RWPE2 (cell line): ENCODE data around the gene PCDHB11.
A peak's percentile ranks its signal among the peaks of the same experiment; 100 is the strongest.
"Not testable (repeated sequence)": the region's sequence is repeated elsewhere in the genome, so short reads cannot be mapped to it uniquely, and the experiment has no call there.

Experiments
- ATAC-seq: fragments of 200-7000 bp; cut with Tn5 transposase; 3 replicates; pipeline ENCODE4 v1.9.1; 2021; ENCODE audit warnings: low read depth
- DNase-seq: peaks from one replicate; pipeline ENCODE4 v3.0.0-alpha.2; 2020; ENCODE audit warnings: low spot score
- H3K27ac ChIP-seq: fragments of 450-650 bp; 2 replicates; pipeline ENCODE4 v1.5.1; 2017; ENCODE audit warnings: mild to moderate bottlenecking; ENCODE audit not compliant: poor library complexity, severe bottlenecking
- H3K27me3 ChIP-seq: fragments of 250-450 bp; sonication (Bioruptor Pico); 2 replicates; pipeline ENCODE4 v1.5.1; 2021; ENCODE audit warnings: mild to moderate bottlenecking, moderate library complexity; ENCODE audit not compliant: insufficient read depth, poor library complexity, severe bottlenecking
- H3K36me3 ChIP-seq: fragments of 250-450 bp; sonication (Bioruptor Pico); 2 replicates; pipeline ENCODE4 v1.5.1; 2020; ENCODE audit warnings: low read depth, mild to moderate bottlenecking, moderate library complexity
- H3K4me1 ChIP-seq: fragments of 250-450 bp; sonication (Bioruptor Pico); 2 replicates; pipeline ENCODE4 v1.5.1; 2021; ENCODE audit warnings: mild to moderate bottlenecking, moderate library complexity; ENCODE audit not compliant: insufficient read depth, poor library complexity, severe bottlenecking
- H3K4me3 ChIP-seq: fragments of 250-450 bp; sonication (Bioruptor Pico); 2 replicates; pipeline ENCODE4 v1.5.1; 2021; ENCODE audit warnings: mild to moderate bottlenecking, moderate library complexity; ENCODE audit not compliant: severe bottlenecking
- H3K9me3 ChIP-seq: fragments of 250-450 bp; sonication (Bioruptor Pico); 2 replicates; pipeline ENCODE4 v1.5.1; 2021; ENCODE audit warnings: mild to moderate bottlenecking, moderate library complexity; ENCODE audit not compliant: severe bottlenecking
- TF ChIP-seq, protein P1 (sequence below): fragments of 450-650 bp; IDR thresholded peaks from one replicate; pipeline ENCODE4 v1.5.1; 2017; ENCODE audit warnings: mild to moderate bottlenecking, moderate library complexity; ENCODE audit not compliant: poor library complexity, severe bottlenecking

PCDHB11 gene

DNA sequence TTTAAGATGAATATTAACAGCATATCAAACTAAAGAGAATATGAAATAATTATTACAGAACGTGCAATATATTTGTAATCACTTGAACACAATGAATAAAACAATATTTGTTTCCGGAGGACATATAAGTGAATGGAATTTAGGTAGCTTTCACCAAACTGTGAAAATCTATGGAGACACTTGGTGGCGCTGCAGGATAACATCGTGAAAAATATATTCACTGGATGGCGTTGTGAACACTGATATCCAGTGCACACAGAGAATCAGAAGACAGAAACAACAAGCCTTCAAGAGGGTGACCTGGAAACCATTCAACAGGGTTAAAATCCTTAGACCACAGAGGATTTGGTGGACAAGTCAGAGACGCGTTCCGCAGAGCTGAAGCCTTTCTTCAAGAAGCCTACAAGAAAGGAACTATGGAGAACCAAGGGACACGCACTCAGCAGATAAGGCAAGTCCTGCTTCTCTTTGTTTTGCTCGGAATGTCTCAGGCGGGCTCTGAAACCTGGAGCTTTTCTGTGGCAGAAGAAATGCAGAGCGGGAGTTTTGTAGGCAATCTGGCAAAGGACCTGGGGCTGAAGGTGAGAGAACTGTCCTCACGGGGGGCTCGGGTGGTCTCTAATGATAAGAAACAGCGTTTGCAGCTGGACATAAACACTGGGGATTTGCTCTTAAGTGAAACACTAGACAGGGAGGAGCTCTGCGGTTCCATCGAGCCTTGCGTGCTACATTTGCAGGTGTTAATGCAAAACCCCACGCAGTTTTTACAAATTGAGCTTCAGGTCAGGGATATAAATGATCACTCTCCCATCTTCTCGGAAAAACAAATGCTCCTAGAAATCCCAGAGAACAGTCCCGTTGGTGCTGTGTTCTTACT is at the start of gene PCDHB11:
Gene PCDHB11, plus strand, starts transcription at position 269 of the 877 bp plus-strand sequence. Its CDS starts 148 bp downstream, at position 417.
- DNase-seq = no peak

GRCh38 chr5:141149812-141150211 is 49.6 kb upstream of the PCDHB11 start, which contains the start of gene PCDHB6:
PCDHB6 (plus strand) TSS chr5:141150057; CDS start chr5:141150258, 201 bp downstream.
- Histone ChIP-seq H3K27me3 (peaks cover 72% of the 10 kb centered on the region), H3K4me3 (no peak within 1 kb of the TSS), H3K36me3 (no peaks in the 10 kb centered on the region), H3K27ac (no peak within 1 kb of the TSS), H3K9me3 (peaks cover 2% of the 10 kb centered on the region), H3K4me1 (no peaks in the 10 kb centered on the region)
- ATAC-seq (0 out of 3 replicates have a peak, but pooled peaks have one; percentile 23), DNase-seq (no peak)
- TF ChIP-seq, protein P1, sequence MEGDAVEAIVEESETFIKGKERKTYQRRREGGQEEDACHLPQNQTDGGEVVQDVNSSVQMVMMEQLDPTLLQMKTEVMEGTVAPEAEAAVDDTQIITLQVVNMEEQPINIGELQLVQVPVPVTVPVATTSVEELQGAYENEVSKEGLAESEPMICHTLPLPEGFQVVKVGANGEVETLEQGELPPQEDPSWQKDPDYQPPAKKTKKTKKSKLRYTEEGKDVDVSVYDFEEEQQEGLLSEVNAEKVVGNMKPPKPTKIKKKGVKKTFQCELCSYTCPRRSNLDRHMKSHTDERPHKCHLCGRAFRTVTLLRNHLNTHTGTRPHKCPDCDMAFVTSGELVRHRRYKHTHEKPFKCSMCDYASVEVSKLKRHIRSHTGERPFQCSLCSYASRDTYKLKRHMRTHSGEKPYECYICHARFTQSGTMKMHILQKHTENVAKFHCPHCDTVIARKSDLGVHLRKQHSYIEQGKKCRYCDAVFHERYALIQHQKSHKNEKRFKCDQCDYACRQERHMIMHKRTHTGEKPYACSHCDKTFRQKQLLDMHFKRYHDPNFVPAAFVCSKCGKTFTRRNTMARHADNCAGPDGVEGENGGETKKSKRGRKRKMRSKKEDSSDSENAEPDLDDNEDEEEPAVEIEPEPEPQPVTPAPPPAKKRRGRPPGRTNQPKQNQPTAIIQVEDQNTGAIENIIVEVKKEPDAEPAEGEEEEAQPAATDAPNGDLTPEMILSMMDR = peak; percentile 64

More for the DNA sequence above, at the start of gene PCDHB11:
- H3K36me3 ChIP-seq = no peaks in the 10 kb centered on the region
- no peak for ATAC-seq
- TF ChIP-seq, protein P1 = peak; percentile 26
- no peaks in the 10 kb centered on the region for H3K4me1 ChIP-seq
- no peak within 1 kb of the TSS for H3K27ac ChIP-seq
- H3K9me3 ChIP-seq = peaks cover 14% of the 10 kb centered on the region
- H3K4me3 ChIP-seq = no peak within 1 kb of the TSS
- H3K27me3 ChIP-seq = peaks cover 22% of the 10 kb centered on the region

DNA sequence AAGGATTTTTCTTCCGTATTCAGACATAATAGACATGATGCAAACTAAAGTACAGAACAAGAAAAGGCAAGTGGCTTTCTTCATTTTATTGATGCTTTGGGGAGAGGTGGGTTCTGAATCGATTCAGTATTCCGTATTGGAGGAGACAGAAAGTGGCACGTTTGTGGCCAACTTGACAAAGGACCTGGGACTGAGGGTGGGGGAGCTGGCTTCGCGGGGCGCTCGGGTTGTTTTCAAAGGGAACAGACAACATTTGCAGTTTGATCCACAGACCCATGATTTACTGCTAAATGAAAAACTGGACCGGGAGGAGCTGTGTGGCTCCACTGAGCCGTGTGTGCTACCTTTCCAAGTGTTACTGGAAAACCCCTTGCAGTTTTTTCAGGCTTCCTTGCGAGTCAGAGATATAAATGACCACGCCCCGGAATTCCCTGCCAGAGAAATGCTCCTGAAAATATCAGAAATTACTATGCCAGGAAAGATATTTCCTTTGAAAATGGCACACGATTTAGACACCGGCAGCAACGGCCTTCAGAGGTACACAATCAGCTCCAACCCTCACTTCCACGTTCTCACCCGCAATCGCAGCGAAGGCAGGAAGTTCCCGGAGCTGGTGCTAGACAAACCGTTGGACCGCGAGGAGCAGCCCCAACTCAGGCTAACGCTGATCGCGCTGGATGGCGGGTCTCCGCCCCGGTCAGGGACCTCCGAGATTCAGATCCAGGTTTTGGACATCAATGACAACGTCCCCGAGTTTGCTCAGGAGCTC is 49.0 kb upstream of the PCDHB11 start:
- H3K9me3 ChIP-seq = peaks cover 2% of the 10 kb centered on the region
- no peak overlapping the region for H3K4me3 ChIP-seq
- H3K4me1 ChIP-seq = no peaks in the 10 kb centered on the region
- peaks cover 70% of the 10 kb centered on the region for H3K27me3 ChIP-seq
- H3K27ac ChIP-seq = no peak overlapping the region
- TF ChIP-seq, protein P1 = no peak
- ATAC-seq (no peak; the same call in 2 of the 3 replicates), DNase-seq (no peak)
- no peaks in the 10 kb centered on the region for H3K36me3 ChIP-seq

DNA sequence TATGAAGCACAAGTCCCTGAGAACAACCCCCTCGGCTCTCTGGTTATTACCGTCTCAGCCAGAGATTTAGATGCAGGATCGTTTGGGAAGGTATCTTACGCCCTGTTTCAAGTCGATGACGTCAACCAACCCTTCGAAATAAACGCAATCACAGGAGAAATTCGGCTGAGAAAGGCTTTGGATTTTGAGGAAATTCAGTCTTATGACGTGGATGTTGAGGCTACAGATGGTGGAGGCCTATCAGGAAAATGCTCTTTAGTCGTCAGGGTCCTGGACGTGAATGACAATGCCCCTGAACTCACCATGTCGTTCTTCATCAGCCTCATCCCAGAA is 48.5 kb upstream of the PCDHB11 start:
- Histone ChIP-seq H3K4me1 (no peaks in the 10 kb centered on the region), H3K27ac (no peak overlapping the region), H3K9me3 (peaks cover 2% of the 10 kb centered on the region), H3K36me3 (no peaks in the 10 kb centered on the region), H3K4me3 (no peak overlapping the region), H3K27me3 (peaks cover 72% of the 10 kb centered on the region)
- DNase-seq (no peak), ATAC-seq (no peak)
- TF ChIP-seq, protein P1 = no peak

GRCh38 chr5:141151632-141152031 is 47.8 kb upstream of the PCDHB11 start:
- not testable (repeated sequence) for H3K4me3 ChIP-seq, ATAC-seq, H3K36me3 ChIP-seq, H3K9me3 ChIP-seq, DNase-seq, H3K27ac ChIP-seq, H3K4me1 ChIP-seq
- peaks cover 72% of the 10 kb centered on the region for H3K27me3 ChIP-seq

DNA sequence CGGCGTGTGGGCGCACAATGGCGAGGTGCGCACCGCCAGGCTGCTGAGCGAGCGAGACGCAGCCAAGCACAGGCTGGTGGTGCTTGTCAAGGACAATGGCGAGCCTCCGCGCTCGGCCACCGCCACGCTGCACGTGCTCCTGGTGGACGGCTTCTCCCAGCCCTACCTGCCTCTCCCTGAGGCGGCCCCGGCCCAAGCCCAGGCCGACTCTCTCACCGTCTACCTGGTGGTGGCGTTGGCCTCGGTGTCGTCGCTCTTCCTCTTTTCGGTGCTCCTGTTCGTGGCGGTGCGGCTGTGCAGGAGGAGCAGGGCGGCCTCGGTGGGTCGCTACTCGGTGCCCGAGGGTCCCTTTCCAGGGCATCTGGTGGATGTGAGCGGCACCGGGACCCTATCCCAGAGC is 47.3 kb upstream of the PCDHB11 start:
- not testable (repeated sequence) for DNase-seq, ATAC-seq

More for the DNA sequence above, 47.3 kb upstream of the PCDHB11 start:
- H3K27me3 ChIP-seq = peaks cover 71% of the 10 kb centered on the region
- not testable (repeated sequence) for H3K4me1 ChIP-seq, H3K36me3 ChIP-seq, H3K9me3 ChIP-seq, H3K4me3 ChIP-seq, H3K27ac ChIP-seq
